Measurements from ENCODE around the gene INPP5D. TPM values are rescaled to one million over a fixed set of nuclear protein-coding genes. Genes with fewer than 3 reads are reported as not detected.

Gene INPP5D
- total and polyA plus RNA-seq, 7 experiments from 2014 or later = 41.0 to 232 (median 122) TPM

GRCh38 chr2:233105156-233105895, 45.2 kb downstream of the INPP5D start:
- Mint-ChIP-seq H3K9me3 (peaks cover 0 to 7% (median 0%) of the 10 kb centered on the region in 11 donors), H3K4me3 (peak overlapping the region in 5 of 10 donors; percentile 13 to 58 (median 14)), H3K36me3 (peaks cover 6 to 39% (median 21%) of the 10 kb centered on the region in 5 donors), H3K27ac (peak overlapping the region in 7 of 9 donors; percentile 13 to 78 (median 33)), H3K27me3 (no peaks in the 10 kb centered on the region), H3K4me1 (peaks cover 40 to 85% (median 78%) of the 10 kb centered on the region in 7 donors)
- Histone ChIP-seq H3K27ac (ENCODE audit: low read depth, low read length) (no peak overlapping the region), H3K27me3 (ENCODE audit: control insufficient read depth in 2 of 2, insufficient read depth in 2 of 2, low read length in 2 of 2) (no peaks in the 10 kb centered on the region), H3K4me3 (ENCODE audit: low read length) (no peak overlapping the region), H3K4me1 (ENCODE audit: control insufficient read depth in 2 of 2, insufficient read depth in 2 of 2, low read length in 2 of 2) (peaks cover 42 to 54% of the 10 kb centered on the region in 2 donors), H3K36me3 (ENCODE audit: control insufficient read depth in 2 of 3, insufficient read depth in 3 of 3, low read length in 3 of 3) (peaks cover 0 to 7% (median 0%) of the 10 kb centered on the region in 3 experiments), H3K9me3 (ENCODE audit: control insufficient read depth in 2 of 3, low read length in 3 of 3) (no peaks in the 10 kb centered on the region)
- ChIA-PET CTCF (interaction anchor here (0.5 to 0.6 kb wide), 2 partner anchors 498 to 1352 kb away, joined by 3 to 8 read pairs; no protein-coding TSS in a partner anchor), POLR2A (interaction anchor here (0.5 to 2.4 kb wide), 2 partner anchors 45 to 287 kb away, joined by 3 to 9 read pairs; partner anchors contain the start of gene INPP5D)
- DNase-seq = no peak
- intact Hi-C loops (cut with micrococcal nuclease) = no loop called here
- ATAC-seq = no peak

GRCh38 chr2:233105930-233106329, 45.8 kb downstream of the INPP5D start:
- peak overlapping the region in 1 of 10 donors; percentile 16 for H3K4me3 Mint-ChIP-seq
- H3K27ac ChIP-seq (ENCODE audit: low read depth, low read length) = no peak overlapping the region
- peaks cover 6 to 33% (median 15%) of the 10 kb centered on the region in 5 donors for H3K36me3 Mint-ChIP-seq

GRCh38 chr2:233107011-233107410, 46.9 kb downstream of the INPP5D start:
- H3K27ac ChIP-seq (ENCODE audit: low read depth, low read length) = no peak overlapping the region

More at GRCh38 chr2:233105930-233106329, 45.8 kb downstream of the INPP5D start:
- DNase-seq = no peak
- peaks cover 36 to 48% of the 10 kb centered on the region in 2 donors for H3K4me1 ChIP-seq (ENCODE audit: control insufficient read depth in 2 of 2, insufficient read depth in 2 of 2, low read length in 2 of 2)
- Mint-ChIP-seq H3K9me3 (peaks cover 0 to 7% (median 0%) of the 10 kb centered on the region in 11 donors), H3K4me1 (peaks cover 34 to 83% (median 76%) of the 10 kb centered on the region in 7 donors), H3K27ac (peak overlapping the region in 3 of 9 donors; percentile 12 to 53 (median 36)), H3K27me3 (no peaks in the 10 kb centered on the region)
- CTCF ChIA-PET = interaction anchor here (0.6 kb wide), 1 partner anchor 1351 kb away, joined by 3 read pairs; no protein-coding TSS in a partner anchor
- H3K27me3 ChIP-seq (ENCODE audit: control insufficient read depth in 2 of 2, insufficient read depth in 2 of 2, low read length in 2 of 2) = no peaks in the 10 kb centered on the region
- intact Hi-C loops (cut with micrococcal nuclease) = no loop called here
- no peaks in the 10 kb centered on the region for H3K9me3 ChIP-seq (ENCODE audit: control insufficient read depth in 2 of 3, low read length in 3 of 3)
- ATAC-seq = no peak
- H3K4me3 ChIP-seq (ENCODE audit: low read length) = no peak overlapping the region
- peaks cover 0 to 7% (median 0%) of the 10 kb centered on the region in 3 experiments for H3K36me3 ChIP-seq (ENCODE audit: control insufficient read depth in 2 of 3, insufficient read depth in 3 of 3, low read length in 3 of 3)
- POLR2A ChIA-PET = interaction anchor here (2.4 kb wide), 1 partner anchor 46 kb away, joined by 9 read pairs; the partner anchor contains the start of gene INPP5D

GRCh38 chr2:233107831-233108300, 47.7 kb downstream of the INPP5D start:
- Histone ChIP-seq H3K4me1 (ENCODE audit: control insufficient read depth in 2 of 2, insufficient read depth in 2 of 2, low read length in 2 of 2) (peaks cover 31 to 51% of the 10 kb centered on the region in 2 donors), H3K9me3 (ENCODE audit: control insufficient read depth in 2 of 3, low read length in 3 of 3) (no peaks in the 10 kb centered on the region), H3K27me3 (ENCODE audit: control insufficient read depth in 2 of 2, insufficient read depth in 2 of 2, low read length in 2 of 2) (no peaks in the 10 kb centered on the region), H3K36me3 (ENCODE audit: control insufficient read depth in 2 of 3, insufficient read depth in 3 of 3, low read length in 3 of 3) (peaks cover 0 to 7% (median 0%) of the 10 kb centered on the region in 3 experiments), H3K27ac (ENCODE audit: low read depth, low read length) (no peak overlapping the region), H3K4me3 (ENCODE audit: low read length) (no peak overlapping the region)
- ATAC-seq (peak; percentile 18), DNase-seq (no peak)
- H3K27ac Mint-ChIP-seq = peak overlapping the region in 6 of 9 donors; percentile 2 to 79 (median 40)
- ChIA-PET CTCF (interaction anchor here (1.2 kb wide), 1 partner anchor 13 kb away, joined by 3 read pairs; no protein-coding TSS in a partner anchor), POLR2A (no interaction called here)
- no peaks in the 10 kb centered on the region for H3K27me3 Mint-ChIP-seq
- H3K36me3 Mint-ChIP-seq = peaks cover 4 to 28% (median 9%) of the 10 kb centered on the region in 5 donors
- H3K4me3 Mint-ChIP-seq = peak overlapping the region in 3 of 10 donors; percentile 14 to 64 (median 45)
- H3K9me3 Mint-ChIP-seq = peaks cover 0 to 7% (median 0%) of the 10 kb centered on the region in 11 donors
- peaks cover 30 to 85% (median 74%) of the 10 kb centered on the region in 7 donors for H3K4me1 Mint-ChIP-seq
- intact Hi-C loops (cut with micrococcal nuclease) = no loop called here

More at GRCh38 chr2:233107011-233107410, 46.9 kb downstream of the INPP5D start:
- DNase-seq (no peak), ATAC-seq (no peak)
- Mint-ChIP-seq H3K4me1 (peaks cover 32 to 85% (median 75%) of the 10 kb centered on the region in 7 donors), H3K27me3 (no peaks in the 10 kb centered on the region), H3K4me3 (peak overlapping the region in 2 of 10 donors; percentile 3 to 61), H3K36me3 (peaks cover 6 to 30% (median 12%) of the 10 kb centered on the region in 5 donors), H3K9me3 (peaks cover 0 to 7% (median 0%) of the 10 kb centered on the region in 11 donors), H3K27ac (peak overlapping the region; percentile 1 to 70 (median 35))
- Histone ChIP-seq H3K4me1 (ENCODE audit: control insufficient read depth in 2 of 2, insufficient read depth in 2 of 2, low read length in 2 of 2) (peaks cover 33 to 48% of the 10 kb centered on the region in 2 donors), H3K36me3 (ENCODE audit: control insufficient read depth in 2 of 3, insufficient read depth in 3 of 3, low read length in 3 of 3) (peaks cover 0 to 7% (median 0%) of the 10 kb centered on the region in 3 experiments), H3K27me3 (ENCODE audit: control insufficient read depth in 2 of 2, insufficient read depth in 2 of 2, low read length in 2 of 2) (no peaks in the 10 kb centered on the region), H3K4me3 (ENCODE audit: low read length) (no peak overlapping the region), H3K9me3 (ENCODE audit: control insufficient read depth in 2 of 3, low read length in 3 of 3) (no peaks in the 10 kb centered on the region)
- intact Hi-C loops (cut with micrococcal nuclease) = no loop called here
- CTCF ChIA-PET = interaction anchor here (1.2 kb wide), 1 partner anchor 12 kb away, joined by 3 read pairs; no protein-coding TSS in a partner anchor
- POLR2A ChIA-PET = interaction anchor here (2.4 kb wide), 1 partner anchor 47 kb away, joined by 9 read pairs; the partner anchor contains the start of gene INPP5D

GRCh38 chr2:233108611-233109490, 48.7 kb downstream of the INPP5D start:
- Mint-ChIP-seq H3K27me3 (no peaks in the 10 kb centered on the region), H3K4me1 (peaks cover 31 to 89% (median 78%) of the 10 kb centered on the region in 7 donors), H3K9me3 (peaks cover 0 to 6% (median 0%) of the 10 kb centered on the region in 11 donors), H3K27ac (peak overlapping the region in 7 of 9 donors; percentile 29 to 79 (median 72)), H3K4me3 (peak overlapping the region in 5 of 10 donors; percentile 11 to 64 (median 30)), H3K36me3 (peaks cover 0 to 22% (median 7%) of the 10 kb centered on the region in 5 donors)
- POLR2A ChIA-PET = no interaction called here
- H3K36me3 ChIP-seq (ENCODE audit: control insufficient read depth in 2 of 3, insufficient read depth in 3 of 3, low read length in 3 of 3) = peaks cover 0 to 5% (median 0%) of the 10 kb centered on the region in 3 experiments
- intact Hi-C loops (cut with micrococcal nuclease) = no loop called here
- no peaks in the 10 kb centered on the region for H3K9me3 ChIP-seq (ENCODE audit: control insufficient read depth in 2 of 3, low read length in 3 of 3)
- H3K27ac ChIP-seq (ENCODE audit: low read depth, low read length) = no peak overlapping the region
- peaks cover 30 to 56% of the 10 kb centered on the region in 2 donors for H3K4me1 ChIP-seq (ENCODE audit: control insufficient read depth in 2 of 2, insufficient read depth in 2 of 2, low read length in 2 of 2)
- ATAC-seq (peak; percentile 20), DNase-seq (no peak)
- H3K27me3 ChIP-seq (ENCODE audit: control insufficient read depth in 2 of 2, insufficient read depth in 2 of 2, low read length in 2 of 2) = no peaks in the 10 kb centered on the region
- CTCF ChIA-PET = interaction anchor here (0.7 kb wide), 1 partner anchor 33 kb away, joined by 3 read pairs; no protein-coding TSS in a partner anchor
- H3K4me3 ChIP-seq (ENCODE audit: low read length) = no peak overlapping the region

All from naive thymus-derived CD4-positive, alpha-beta T cell (primary cell).